PC-3 (cell line): Measurements from ENCODE around the gene PSAPL1. TPM values are rescaled to one million over a fixed set of nuclear protein-coding genes. Genes with fewer than 3 reads are reported as not detected.

ENCODE experiments used
- ATAC-seq: fragments of 200-7000 bp; cut with Tn5 transposase; 2 replicates; pipeline ENCODE4 v1.9.1; 2020; ENCODE audit warnings: mild to moderate bottlenecking, moderate library complexity
- BruUV-seq: library from RNA; stranded (reverse); fragments of 400-500 nt; replicated peaks from 2 replicates; lab custom pipeline; 2021; lab: Mats Ljungman, UMichigan
- CTCF ChIA-PET: fragments of 300-600 bp; sonication (Branson Sonifier 250); formaldehyde crosslinking; loops from one replicate; lab custom pipeline; 2022; ENCODE audit warnings: antibody characterized with exemption; lab: Charles Lee
- POLR2A ChIA-PET: fragments of 300-600 bp; sonication (Branson Sonifier 250); formaldehyde crosslinking; loops from one replicate; lab custom pipeline; 2022; ENCODE audit warnings: antibody characterized with exemption; ENCODE audit not compliant: unreplicated experiment; lab: Charles Lee
- DNase-seq: peaks from one replicate; pipeline ENCODE4 v3.0.0-alpha.2; 2015
- H2AFZ ChIP-seq: fragments of 300-600 bp; sonication (generic); 2 replicates; pipeline ENCODE4 v1.6.0; 2016; ENCODE audit warnings: antibody characterized with exemption, low read length
- H3F3A ChIP-seq: fragments of 300-600 bp; sonication (generic); one replicate; pipeline ENCODE4 v1.6.0; 2017; ENCODE audit warnings: antibody characterized with exemption, low read length, control low read depth, mild to moderate bottlenecking; ENCODE audit not compliant: unreplicated experiment
- H3K27ac ChIP-seq: fragments of 300-600 bp; sonication (generic); 2 replicates; pipeline ENCODE4 v1.5.1; 2016; ENCODE audit warnings: mild to moderate bottlenecking, low read length
- H3K27me3 ChIP-seq: fragments of 300-600 bp; sonication (generic); 2 replicates; pipeline ENCODE4 v1.6.1; 2016; ENCODE audit warnings: low read length, mixed read lengths
- H3K36me3 ChIP-seq: fragments of 300-600 bp; sonication (generic); 2 replicates; pipeline ENCODE4 v1.6.1; 2016; ENCODE audit warnings: low read depth, mixed run types, low read length, mixed read lengths
- H3K4me1 ChIP-seq: fragments of 300-600 bp; sonication (generic); 2 replicates; pipeline ENCODE4 v1.5.1; 2016; ENCODE audit warnings: low read length; ENCODE audit not compliant: insufficient read depth
- H3K4me2 ChIP-seq: fragments of 300-600 bp; sonication (generic); 2 replicates; pipeline ENCODE4 v1.6.0; 2016; ENCODE audit warnings: low read length
- H3K4me3 ChIP-seq: fragments of 300-600 bp; sonication (generic); 2 replicates; pipeline ENCODE4 v1.5.1; 2016; ENCODE audit warnings: mild to moderate bottlenecking, low read length, mixed read lengths
- H3K79me2 ChIP-seq: fragments of 300-600 bp; sonication (generic); 2 replicates; pipeline ENCODE4 v1.6.1; 2017; ENCODE audit warnings: low read length, mixed read lengths
- H3K9ac ChIP-seq: fragments of 300-600 bp; sonication (generic); 2 replicates; pipeline ENCODE4 v1.6.0; 2016; ENCODE audit warnings: mild to moderate bottlenecking, low read length
- H3K9me2 ChIP-seq: fragments of 300-600 bp; sonication (generic); replicated peaks from 2 replicates; pipeline ENCODE4 v1.6.1; 2016; ENCODE audit warnings: mixed run types, low read length, mixed read lengths
- H3K9me3 ChIP-seq: fragments of 300-600 bp; sonication (generic); 2 replicates; pipeline ENCODE4 v1.6.1; 2016; ENCODE audit warnings: low read length, mixed read lengths
- H4K20me1 ChIP-seq: fragments of 300-600 bp; sonication (generic); 2 replicates; pipeline ENCODE4 v1.6.1; 2016; ENCODE audit warnings: low read length, mixed read lengths
- EZH2 ChIP-seq: fragments of 300-600 bp; sonication (generic); IDR thresholded peaks from one replicate; pipeline ENCODE4 v1.6.1; 2017; ENCODE audit warnings: antibody characterized with exemption, mild to moderate bottlenecking, low read length; ENCODE audit not compliant: unreplicated experiment
- EZH2phosphoT487 ChIP-seq: fragments of 300-600 bp; sonication (generic); IDR thresholded peaks from 2 replicates; pipeline ENCODE4 v1.6.1; 2018; ENCODE audit warnings: mild to moderate bottlenecking, antibody characterized with exemption, low read length, borderline replicate concordance
- intact Hi-C: fragments of 100-400 bp; cut with micrococcal nuclease; formaldehyde crosslinking; loops from 2 replicates; pipeline ENCODE4 v1.9.0; 2023
- total RNA-seq: library from RNA; depleted of rRNA; stranded (reverse); fragments of >200 nt; gene quantifications from 2 replicates; pipeline ENCODE4 v1.2.3, GENCODE V29; 2014
- TF ChIP-seq, protein P1 (sequence below): fragments of 300-600 bp; sonication (generic); conservative IDR thresholded peaks from 2 replicates; pipeline ENCODE4 v1.5.1; 2017; ENCODE audit warnings: antibody characterized with exemption, low read depth, mild to moderate bottlenecking, low read length

Gene PSAPL1
- total RNA-seq, 1 experiment from 2014 or later, result 0.15 TPM

DNA sequence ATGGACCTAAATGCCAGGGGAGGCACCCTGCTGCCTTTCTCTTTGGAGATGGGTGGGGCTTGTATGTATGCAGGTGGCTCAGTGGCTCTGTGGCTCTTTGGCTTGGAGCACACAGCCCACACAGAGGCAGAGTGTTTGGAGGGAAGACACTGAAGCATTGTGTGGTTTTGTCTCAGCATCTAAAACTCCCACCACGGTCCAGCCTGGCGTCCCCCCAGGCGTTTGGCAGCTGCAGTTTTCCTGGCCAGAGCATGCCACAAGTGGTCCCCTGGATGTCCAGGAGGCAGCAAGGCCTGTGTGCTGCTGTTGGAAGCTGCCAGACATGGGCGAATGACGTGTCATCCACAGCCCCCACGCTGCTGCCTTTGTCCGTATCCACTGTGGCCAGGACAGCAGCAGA is 32.2 kb upstream of the PSAPL1 start:
- ChIA-PET CTCF (no interaction called here), POLR2A (no interaction called here)
- Histone ChIP-seq H3K4me3 (no peak overlapping the region), H3K27ac (no peak overlapping the region), H3K4me2 (no peak overlapping the region), H4K20me1 (no peaks in the 10 kb centered on the region), H3K9me2 (no peaks in the 10 kb centered on the region), H3K9me3 (no peaks in the 10 kb centered on the region), H3K79me2 (no peaks in the 10 kb centered on the region), H3K9ac (no peak overlapping the region), H2AFZ (no peak overlapping the region), H3F3A (no peaks in the 10 kb centered on the region), H3K4me1 (peaks cover 13% of the 10 kb centered on the region), H3K36me3 (no peaks in the 10 kb centered on the region), H3K27me3 (no peaks in the 10 kb centered on the region)
- TF ChIP-seq EZH2phosphoT487 (no peak), EZH2 (no peak)
- TF ChIP-seq, protein P1, sequence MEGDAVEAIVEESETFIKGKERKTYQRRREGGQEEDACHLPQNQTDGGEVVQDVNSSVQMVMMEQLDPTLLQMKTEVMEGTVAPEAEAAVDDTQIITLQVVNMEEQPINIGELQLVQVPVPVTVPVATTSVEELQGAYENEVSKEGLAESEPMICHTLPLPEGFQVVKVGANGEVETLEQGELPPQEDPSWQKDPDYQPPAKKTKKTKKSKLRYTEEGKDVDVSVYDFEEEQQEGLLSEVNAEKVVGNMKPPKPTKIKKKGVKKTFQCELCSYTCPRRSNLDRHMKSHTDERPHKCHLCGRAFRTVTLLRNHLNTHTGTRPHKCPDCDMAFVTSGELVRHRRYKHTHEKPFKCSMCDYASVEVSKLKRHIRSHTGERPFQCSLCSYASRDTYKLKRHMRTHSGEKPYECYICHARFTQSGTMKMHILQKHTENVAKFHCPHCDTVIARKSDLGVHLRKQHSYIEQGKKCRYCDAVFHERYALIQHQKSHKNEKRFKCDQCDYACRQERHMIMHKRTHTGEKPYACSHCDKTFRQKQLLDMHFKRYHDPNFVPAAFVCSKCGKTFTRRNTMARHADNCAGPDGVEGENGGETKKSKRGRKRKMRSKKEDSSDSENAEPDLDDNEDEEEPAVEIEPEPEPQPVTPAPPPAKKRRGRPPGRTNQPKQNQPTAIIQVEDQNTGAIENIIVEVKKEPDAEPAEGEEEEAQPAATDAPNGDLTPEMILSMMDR, result no peak
- DNase-seq (no peak), ATAC-seq (no peak)
- no TSS peak for BruUV-seq
- intact Hi-C loops, result no loop called here

DNA sequence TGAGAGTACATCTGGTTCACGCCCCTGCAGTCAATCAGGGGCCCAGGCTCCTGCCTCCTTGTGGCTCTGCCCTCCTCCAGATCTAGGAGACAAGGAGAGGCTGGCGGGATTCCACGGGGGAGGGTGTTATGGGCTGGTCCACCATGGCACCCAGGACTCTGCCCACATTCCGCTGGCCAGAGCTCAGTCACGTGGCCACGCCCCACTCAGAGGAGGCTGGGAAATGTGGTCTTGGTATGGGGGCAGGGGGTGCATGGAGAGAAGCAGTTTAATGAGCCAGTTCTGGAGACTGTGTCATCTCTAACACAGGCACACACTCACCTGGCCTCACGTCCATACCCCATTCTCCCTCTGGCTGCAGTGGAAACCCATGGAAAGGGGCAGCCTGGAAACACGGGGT is 31.5 kb upstream of the PSAPL1 start:
- H3K4me2 ChIP-seq, result no peak overlapping the region
- TF ChIP-seq, protein P1, result no peak
- H3K9me2 ChIP-seq, result no peaks in the 10 kb centered on the region
- intact Hi-C loops, result no loop called here
- H3K27me3 ChIP-seq, result no peaks in the 10 kb centered on the region
- ChIA-PET CTCF (no interaction called here), POLR2A (no interaction called here)
- H3K4me1 ChIP-seq, result peaks cover 14% of the 10 kb centered on the region
- no peaks in the 10 kb centered on the region for H3K36me3 ChIP-seq
- H3K9ac ChIP-seq, result no peak overlapping the region
- H4K20me1 ChIP-seq, result no peaks in the 10 kb centered on the region
- no peaks in the 10 kb centered on the region for H3K9me3 ChIP-seq
- no peaks in the 10 kb centered on the region for H3F3A ChIP-seq
- no peak overlapping the region for H2AFZ ChIP-seq
- no peak overlapping the region for H3K4me3 ChIP-seq
- H3K79me2 ChIP-seq, result no peaks in the 10 kb centered on the region
- ATAC-seq (no peak), DNase-seq (no peak)
- BruUV-seq, result no TSS peak
- H3K27ac ChIP-seq, result no peak overlapping the region

DNA sequence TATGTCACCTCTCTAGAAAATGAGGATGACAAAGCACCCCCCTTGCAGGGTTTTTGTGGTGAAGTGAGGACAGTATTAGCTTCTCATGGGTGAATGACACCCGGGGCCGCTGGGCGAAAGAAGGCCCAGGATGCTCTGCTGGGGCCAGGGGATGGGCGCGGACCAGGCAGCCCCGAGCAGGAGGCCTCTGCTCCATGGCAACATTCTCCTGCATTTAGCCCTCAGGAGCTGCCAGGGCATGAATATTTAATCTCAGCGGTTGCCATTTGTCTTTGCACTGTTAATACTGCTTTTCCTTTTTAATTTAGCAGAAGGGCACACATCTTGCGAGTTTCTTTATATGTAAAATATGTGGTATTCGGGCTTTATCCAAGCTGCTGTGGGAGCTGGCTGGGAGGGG is 30.3 kb upstream of the PSAPL1 start:
- H2AFZ ChIP-seq, result no peak overlapping the region
- no peak overlapping the region for H3K4me3 ChIP-seq
- H4K20me1 ChIP-seq, result no peaks in the 10 kb centered on the region
- intact Hi-C loops, result no loop called here
- no peaks in the 10 kb centered on the region for H3K79me2 ChIP-seq
- no peaks in the 10 kb centered on the region for H3F3A ChIP-seq
- no peak for DNase-seq
- no peak overlapping the region for H3K4me2 ChIP-seq
- TF ChIP-seq, protein P1, result no peak
- TF ChIP-seq EZH2phosphoT487, result no peak
- TF ChIP-seq EZH2, result no peak
- no peaks in the 10 kb centered on the region for H3K27me3 ChIP-seq
- CTCF ChIA-PET, result no interaction called here
- no peaks in the 10 kb centered on the region for H3K36me3 ChIP-seq
- H3K27ac ChIP-seq, result no peak overlapping the region
- POLR2A ChIA-PET, result no interaction called here
- H3K9me3 ChIP-seq, result no peaks in the 10 kb centered on the region
- no peak overlapping the region for H3K9ac ChIP-seq
- no TSS peak for BruUV-seq
- ATAC-seq, result no peak
- H3K9me2 ChIP-seq, result no peaks in the 10 kb centered on the region
- H3K4me1 ChIP-seq, result peaks cover 14% of the 10 kb centered on the region
